ENCODE measurements around the gene SLC12A7.

The SLC12A7 gene

GRCh38 chr5:1112596-1113331 is 901 bp upstream of the SLC12A7 start:
- in situ Hi-C loops (cut with MboI; ENCODE audit: low sequenced_read_pairs) = no loop called here

DNA sequence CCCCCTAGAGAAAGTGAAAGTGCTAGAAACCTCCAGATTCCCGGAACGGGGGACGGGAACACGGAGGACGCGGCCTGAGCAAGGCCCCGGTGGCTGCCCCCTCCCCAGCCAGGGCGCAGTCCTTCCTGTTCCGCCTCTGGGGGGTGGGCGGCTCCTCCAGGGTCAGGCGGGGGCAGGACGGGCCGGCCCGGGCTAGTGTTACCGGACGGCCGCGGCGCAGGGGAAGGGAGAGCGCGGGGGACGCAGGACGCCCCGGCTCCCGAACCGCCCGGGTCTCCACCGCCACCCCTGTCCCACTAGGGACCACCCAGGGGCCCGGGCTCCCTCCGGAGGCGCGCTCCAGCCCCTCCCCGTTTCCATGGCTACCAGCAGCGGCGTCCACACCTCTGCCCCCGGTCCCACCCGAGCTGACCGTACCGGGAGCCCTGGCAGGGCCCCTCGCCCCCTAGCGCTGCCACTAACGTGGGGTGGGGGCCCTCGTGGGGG is 579 bp downstream of the SLC12A7 start:
- in situ Hi-C loops (cut with MboI; ENCODE audit: low sequenced_read_pairs) = no loop called here

GRCh38 chr5:1110307-1111240 is 1.3 kb downstream of the SLC12A7 start:
- in situ Hi-C loops (cut with MboI; ENCODE audit: low sequenced_read_pairs) = no loop called here

- in situ Hi-C loops (cut with MboI; ENCODE audit: low sequenced_read_pairs) = no loop called here
Measured at GRCh38 chr5:1109542-1110306, 2.1 kb downstream of the SLC12A7 start.

- in situ Hi-C loops (cut with MboI; ENCODE audit: low sequenced_read_pairs) = no loop called here
Measured at GRCh38 chr5:1108865-1109174, 3.0 kb downstream of the SLC12A7 start.

GRCh38 chr5:1108023-1108864 is 3.6 kb downstream of the SLC12A7 start:
- in situ Hi-C loops (cut with MboI; ENCODE audit: low sequenced_read_pairs) = no loop called here

- in situ Hi-C loops (cut with MboI; ENCODE audit: low sequenced_read_pairs) = no loop called here
Measured at GRCh38 chr5:1107167-1108022, 4.5 kb downstream of the SLC12A7 start.

DNA sequence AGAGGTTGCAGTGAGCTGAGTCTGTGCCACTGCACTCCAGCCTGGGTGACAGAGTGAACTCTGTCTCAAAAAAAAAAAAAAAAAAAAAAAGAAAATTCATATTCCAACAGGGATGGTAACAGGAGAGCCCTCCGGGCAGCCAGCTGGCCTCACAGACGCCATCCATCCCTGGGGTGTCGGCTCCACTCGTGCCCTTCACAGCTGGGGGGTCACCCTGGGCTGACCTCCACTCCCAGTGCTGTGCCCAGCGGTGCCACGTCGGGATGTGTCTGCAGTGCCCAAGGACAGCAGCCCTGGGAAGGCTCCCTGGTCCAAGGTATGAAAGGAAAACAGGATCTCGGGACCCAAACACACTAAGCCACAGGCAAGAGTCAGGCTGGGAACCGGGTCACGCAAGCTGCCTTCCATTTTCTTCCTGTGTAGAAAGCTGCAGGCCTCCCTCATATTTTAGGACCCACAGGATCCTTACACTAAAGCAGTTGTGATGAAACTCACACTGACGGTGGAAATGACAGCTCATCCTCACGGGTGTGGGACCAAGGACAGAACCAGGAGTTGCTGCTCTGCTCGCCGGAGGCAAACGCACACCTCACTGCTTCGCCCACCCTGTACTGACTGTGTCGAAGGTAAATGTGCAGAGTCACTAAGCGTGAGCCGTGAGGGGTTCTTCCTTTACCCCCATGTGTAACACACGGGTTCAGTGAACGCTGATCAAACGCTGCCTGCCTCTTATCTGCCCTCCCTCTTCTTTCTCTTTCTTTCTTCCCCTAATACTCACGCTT is 5.3 kb downstream of the SLC12A7 start:
- in situ Hi-C loops (cut with MboI; ENCODE audit: low sequenced_read_pairs) = no loop called here

- in situ Hi-C loops (cut with MboI; ENCODE audit: low sequenced_read_pairs) = no loop called here
Measured at GRCh38 chr5:1105350-1106265, 6.3 kb downstream of the SLC12A7 start.

DNA sequence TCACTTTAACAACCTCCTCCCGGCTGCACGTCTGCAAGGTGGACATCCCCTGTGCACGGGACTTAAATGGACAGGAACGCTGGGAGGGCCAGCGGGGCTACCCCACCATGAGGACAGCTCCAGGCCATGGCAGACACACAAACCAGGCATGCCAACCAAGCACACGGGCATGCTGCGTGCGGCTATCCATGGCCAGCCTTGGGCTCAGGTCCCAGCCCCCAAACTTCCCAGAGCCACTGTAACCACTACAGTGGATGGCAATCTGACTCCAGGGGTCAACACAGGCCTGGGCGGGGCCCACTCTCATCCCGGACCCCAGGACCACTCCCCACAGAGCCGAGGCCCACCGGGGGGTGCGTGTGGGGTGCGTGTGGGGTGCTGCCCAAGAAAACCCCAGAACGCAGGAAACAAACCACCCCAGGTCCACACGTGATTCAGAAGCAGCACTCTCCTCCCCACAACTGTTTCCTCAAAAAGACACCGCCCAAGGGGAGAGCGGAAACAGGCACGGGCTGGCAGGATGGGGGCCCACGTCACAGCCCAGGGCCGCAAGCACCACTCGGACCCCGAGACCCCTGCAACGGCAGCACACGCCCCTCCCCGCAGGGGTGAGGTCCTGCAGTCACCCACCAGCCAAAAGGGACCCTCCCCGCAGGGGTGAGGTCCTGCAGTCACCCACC is 7.4 kb downstream of the SLC12A7 start:
- in situ Hi-C loops (cut with MboI; ENCODE audit: low sequenced_read_pairs) = no loop called here

- in situ Hi-C loops (cut with MboI; ENCODE audit: low sequenced_read_pairs) = no loop called here
Measured at GRCh38 chr5:1103505-1104326, 8.1 kb downstream of the SLC12A7 start.

DNA sequence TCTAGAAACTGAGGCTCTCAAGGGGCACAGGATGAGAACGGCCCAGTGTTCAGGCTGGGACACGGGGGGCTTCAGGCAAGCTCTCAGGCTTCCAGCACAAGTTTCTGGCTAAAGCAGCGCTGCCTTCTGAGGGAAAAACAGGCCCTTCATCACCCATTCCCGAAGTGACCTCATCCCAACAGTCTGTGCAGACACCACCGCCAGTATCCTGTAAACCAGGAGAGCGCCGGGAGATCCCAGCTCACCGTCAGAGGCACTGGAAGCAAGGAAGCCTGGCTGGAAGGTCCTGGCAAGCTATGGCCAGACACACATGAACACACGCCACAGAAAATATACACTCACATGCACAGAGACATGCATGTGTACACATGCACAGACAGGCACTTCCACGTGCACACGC is 8.8 kb downstream of the SLC12A7 start:
- in situ Hi-C loops (cut with MboI; ENCODE audit: low sequenced_read_pairs) = no loop called here

- in situ Hi-C loops (cut with MboI; ENCODE audit: low sequenced_read_pairs) = no loop called here
Measured at GRCh38 chr5:1101961-1102713, 9.7 kb downstream of the SLC12A7 start.

- in situ Hi-C loops (cut with MboI; ENCODE audit: low sequenced_read_pairs) = no loop called here
Measured at GRCh38 chr5:1100664-1101574, 10.9 kb downstream of the SLC12A7 start.
